NB4 (cell line): Measurements from ENCODE around the gene SLC25A33.

Source experiments
- CTCF ChIP-seq: IDR thresholded peaks from one replicate; pipeline ENCODE4 v1.5.1; 2012; ENCODE audit warnings: low read depth, low read length
- MYC ChIP-seq: IDR thresholded peaks from 2 replicates; pipeline ENCODE4 v1.6.1; 2011; ENCODE audit warnings: low read depth, low read length
- POLR2A ChIP-seq: IDR thresholded peaks from 2 replicates; pipeline ENCODE4 v1.6.1; 2011; ENCODE audit warnings: mild to moderate bottlenecking; ENCODE audit not compliant: insufficient read length; ENCODE audit errors: extremely low read depth

- TF ChIP-seq CTCF (no peak), MYC (no peak), POLR2A (no peak)
These were observed 66.7 kb downstream of the SLC25A33 start for GRCh38 chr1:9605946-9606455.
